NT2/D1 (cell line): Measurements from ENCODE around the gene ZMYND11.
"Not testable (repeated sequence)": the region's sequence is repeated elsewhere in the genome, so short reads cannot be mapped to it uniquely, and the experiment has no call there.

Experiments
- DNase-seq: peaks from one replicate; pipeline ENCODE4 v3.0.0-alpha.2; 2011; ENCODE audit warnings: low read depth, low spot score
- H3K27me3 ChIP-seq: 2 replicates; pipeline ENCODE4 v1.6.0; 2011; ENCODE audit warnings: mild to moderate bottlenecking; ENCODE audit not compliant: insufficient read length, insufficient read depth
- H3K36me3 ChIP-seq: 2 replicates; pipeline ENCODE4 v1.6.1; 2011; ENCODE audit warnings: mild to moderate bottlenecking, low read length, mixed read lengths; ENCODE audit not compliant: insufficient read depth, insufficient read length
- H3K4me1 ChIP-seq: 2 replicates; pipeline ENCODE4 v1.5.1; 2011; ENCODE audit not compliant: insufficient read depth, insufficient read length
- H3K4me3 ChIP-seq: 2 replicates; pipeline ENCODE4 v1.5.1; 2011; ENCODE audit warnings: low read depth; ENCODE audit not compliant: insufficient read length
- H3K9ac ChIP-seq: 2 replicates; pipeline ENCODE4 v1.6.0; 2011; ENCODE audit warnings: low read depth; ENCODE audit not compliant: insufficient read length
- H3K9me3 ChIP-seq: 2 replicates; pipeline ENCODE4 v1.5.1; 2011; ENCODE audit warnings: mild to moderate bottlenecking, low read length; ENCODE audit not compliant: insufficient read depth
- SUZ12 ChIP-seq: IDR thresholded peaks from 2 replicates; pipeline ENCODE4 v1.6.1; 2011; ENCODE audit not compliant: insufficient read length, insufficient read depth; ENCODE audit errors: extremely low read depth
- YY1 ChIP-seq: IDR thresholded peaks from 2 replicates; pipeline ENCODE4 v1.6.1; 2011; ENCODE audit not compliant: insufficient read length, insufficient read depth
- ZNF274 ChIP-seq: IDR thresholded peaks from 2 replicates; pipeline ENCODE4 v1.6.1; 2011; ENCODE audit warnings: mild to moderate bottlenecking, low read depth, low read length

ZMYND11 gene

DNA sequence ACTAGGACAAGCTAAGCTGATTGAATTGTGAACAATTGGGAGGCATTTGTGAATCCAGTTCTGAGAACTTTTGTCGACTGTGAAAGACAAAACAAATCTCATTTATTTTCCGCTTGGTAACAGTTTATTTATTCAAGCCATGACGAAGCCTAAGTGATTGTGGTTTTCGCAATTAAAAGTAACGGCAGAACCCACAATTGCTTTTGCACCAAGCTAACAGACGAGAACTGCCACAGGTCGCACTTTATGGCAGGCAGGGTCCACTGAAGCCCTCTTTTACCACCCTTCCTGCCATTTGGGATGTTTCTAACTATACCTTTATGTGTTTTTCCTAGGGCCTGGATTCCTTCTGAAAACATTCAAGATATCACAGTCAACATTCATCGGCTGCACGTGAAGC is 111.2 kb downstream of the ZMYND11 start:
- Histone ChIP-seq H3K4me3 (no peak overlapping the region), H3K4me1 (no peaks in the 10 kb centered on the region), H3K36me3 (peaks cover 37% of the 10 kb centered on the region), H3K9ac (no peak overlapping the region), H3K27me3 (no peaks in the 10 kb centered on the region), H3K9me3 (no peaks in the 10 kb centered on the region)
- DNase-seq = no peak
- TF ChIP-seq ZNF274 (no peak), YY1 (no peak), SUZ12 (no peak)

DNA sequence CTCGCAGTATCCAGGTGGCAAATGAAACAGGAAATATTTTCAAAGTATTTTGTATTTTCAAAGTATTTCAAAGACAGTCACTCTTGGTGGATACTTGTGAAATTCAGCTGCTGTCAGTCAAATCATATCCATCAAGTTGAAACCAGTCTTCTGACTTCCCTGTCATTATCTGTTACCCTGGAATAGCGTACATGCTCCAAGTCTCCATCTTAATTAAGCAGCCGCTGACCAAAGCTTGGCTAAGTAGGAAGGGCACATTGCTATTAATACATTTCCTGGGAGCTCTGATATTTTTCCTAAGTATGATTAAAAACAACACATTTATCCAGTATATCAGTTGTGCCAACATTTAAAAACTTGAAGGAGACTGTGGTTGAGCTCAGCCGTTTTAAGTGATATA is 112.2 kb downstream of the ZMYND11 start:
- peaks cover 37% of the 10 kb centered on the region for H3K36me3 ChIP-seq
- H3K4me1 ChIP-seq = no peaks in the 10 kb centered on the region
- TF ChIP-seq YY1 (no peak), SUZ12 (no peak), ZNF274 (no peak)
- H3K27me3 ChIP-seq = no peaks in the 10 kb centered on the region
- no peaks in the 10 kb centered on the region for H3K9me3 ChIP-seq
- DNase-seq = no peak
- no peak overlapping the region for H3K4me3 ChIP-seq
- no peak overlapping the region for H3K9ac ChIP-seq

GRCh38 chr10:248307-248706 is 113.1 kb downstream of the ZMYND11 start:
- Histone ChIP-seq H3K4me1 (no peaks in the 10 kb centered on the region), H3K9ac (no peak overlapping the region), H3K9me3 (no peaks in the 10 kb centered on the region), H3K4me3 (no peak overlapping the region), H3K36me3 (peaks cover 37% of the 10 kb centered on the region), H3K27me3 (no peaks in the 10 kb centered on the region)
- DNase-seq = no peak
- TF ChIP-seq SUZ12 = no peak
- no peak for TF ChIP-seq YY1
- TF ChIP-seq ZNF274 = no peak

GRCh38 chr10:251982-252582 is 116.8 kb downstream of the ZMYND11 start:
- Histone ChIP-seq H3K9me3 (no peaks in the 10 kb centered on the region), H3K4me1 (no peaks in the 10 kb centered on the region), H3K9ac (no peak overlapping the region), H3K36me3 (peaks cover 32% of the 10 kb centered on the region), H3K27me3 (no peaks in the 10 kb centered on the region), H3K4me3 (no peak overlapping the region)
- DNase-seq = no peak
- TF ChIP-seq YY1 = no peak
- no peak for TF ChIP-seq ZNF274
- TF ChIP-seq SUZ12 = no peak

DNA sequence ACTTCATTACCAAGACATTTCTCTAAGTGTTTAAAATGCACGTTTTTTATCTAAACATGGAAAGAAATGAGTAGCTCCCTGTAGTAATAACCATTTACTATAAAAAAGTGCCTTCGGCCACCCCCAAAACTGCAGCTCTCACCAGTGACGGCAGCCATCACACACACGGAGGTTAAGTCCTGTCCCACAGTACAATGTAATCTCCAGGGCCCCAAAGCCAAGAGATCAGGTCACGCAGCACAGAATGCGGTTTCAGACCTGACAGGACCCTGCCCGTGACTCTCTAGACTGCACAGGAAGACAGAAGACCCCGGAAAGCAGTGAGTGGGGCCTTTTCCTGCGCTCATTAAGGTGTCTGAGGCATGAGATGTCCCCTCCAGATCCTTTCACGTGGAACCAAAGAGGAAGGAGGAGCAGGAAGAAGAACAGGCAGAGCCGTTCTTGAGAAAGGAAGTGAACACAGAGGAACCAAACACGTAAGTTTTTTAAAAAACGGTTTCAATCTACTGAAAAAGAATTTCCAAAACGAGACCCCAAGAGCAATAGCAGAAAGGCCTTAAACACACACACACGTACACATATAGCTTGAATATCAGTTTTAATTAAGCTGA is 125.7 kb downstream of the ZMYND11 start:
- TF ChIP-seq ZNF274 (no peak), YY1 (no peak), SUZ12 (no peak)
- Histone ChIP-seq H3K27me3 (no peaks in the 10 kb centered on the region), H3K36me3 (no peaks in the 10 kb centered on the region), H3K4me1 (no peaks in the 10 kb centered on the region), H3K9me3 (no peaks in the 10 kb centered on the region), H3K4me3 (no peak overlapping the region), H3K9ac (no peak overlapping the region)
- DNase-seq = no peak

DNA sequence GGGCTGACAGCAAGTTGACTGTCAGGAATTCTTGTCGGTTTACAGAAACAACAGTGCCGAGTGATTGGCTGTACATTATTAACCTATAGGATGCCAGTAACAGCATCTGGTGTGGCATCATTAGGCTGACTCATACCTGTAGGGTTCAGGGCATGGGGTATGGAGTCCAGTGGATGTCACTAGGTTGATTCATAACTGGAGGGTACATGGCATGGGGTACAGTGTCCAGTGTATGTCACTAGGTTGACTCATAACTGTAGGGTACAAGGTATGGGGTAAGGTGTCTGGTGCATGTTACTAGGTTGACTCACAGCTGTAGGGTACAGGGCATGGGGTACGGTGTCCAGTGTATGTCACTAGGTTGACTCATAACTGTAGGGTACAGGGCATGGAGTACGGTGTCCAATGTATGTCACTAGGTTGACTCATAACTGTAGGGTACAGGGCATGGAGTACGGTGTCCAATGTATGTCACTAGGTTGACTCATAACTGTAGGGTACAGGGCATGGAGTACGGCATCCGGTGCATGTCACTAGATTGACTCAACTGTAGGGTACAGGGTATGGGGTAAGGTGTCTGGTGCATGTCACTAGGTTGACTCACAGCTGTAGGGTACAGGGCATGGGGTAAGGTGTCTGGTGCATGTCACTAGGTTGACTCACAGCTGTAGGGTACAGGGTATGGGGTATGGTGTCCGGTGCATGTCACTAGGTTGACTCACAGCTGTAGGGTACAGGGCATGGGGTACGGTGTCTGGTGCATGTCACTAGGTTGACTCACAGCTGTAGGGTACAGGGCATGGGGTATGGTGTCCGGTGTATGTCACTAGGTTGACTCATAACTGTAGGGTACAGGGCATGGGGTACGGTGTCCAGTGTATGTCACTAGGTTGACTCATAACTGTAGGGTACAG is 129.2 kb downstream of the ZMYND11 start:
- H3K27me3 ChIP-seq, H3K9ac ChIP-seq, DNase-seq, H3K9me3 ChIP-seq, H3K4me1 ChIP-seq, H3K36me3 ChIP-seq, H3K4me3 ChIP-seq: not testable (repeated sequence)

- H3K36me3 ChIP-seq, DNase-seq, H3K27me3 ChIP-seq, H3K9ac ChIP-seq, H3K4me3 ChIP-seq, H3K9me3 ChIP-seq, H3K4me1 ChIP-seq: not testable (repeated sequence)
Measured at GRCh38 chr10:265074-265440, 129.8 kb downstream of the ZMYND11 start.

- not testable (repeated sequence) for DNase-seq, H3K36me3 ChIP-seq, H3K27me3 ChIP-seq, H3K9me3 ChIP-seq, H3K4me1 ChIP-seq, H3K4me3 ChIP-seq, H3K9ac ChIP-seq
Measured at GRCh38 chr10:265816-266588, 130.7 kb downstream of the ZMYND11 start.
